T-cell (primary cell): ENCODE results near the gene ARHGEF28. TPM values are rescaled to one million over a fixed set of nuclear protein-coding genes. Genes with fewer than 3 reads are reported as not detected.
A peak's percentile ranks its signal among the peaks of the same experiment; 100 is the strongest.

Experiments used
- ATAC-seq, 4 experiments: fragments of 200-7000 bp in 3 of 4; fragments of 150-1000 bp in 1 of 4; cut with Tn5 transposase; replicated peaks in 1 of 4; 1 replicate in 3 of 4; 2 replicates in 1 of 4; pipeline ENCODE4 v1.10.0; 2021; ENCODE audit warnings: moderate library complexity in 3 of 4, mild to moderate bottlenecking in 2 of 4, moderate number of reproducible peaks in 1 of 4
- CTCF ChIA-PET, 2 donors: fragments of 300-600 bp; sonication (Branson Sonifier 250); formaldehyde crosslinking; loops; one replicate each; lab custom pipeline; 2022; ENCODE audit warnings: antibody characterized with exemption in 2 of 2; lab: Charles Lee
- POLR2A ChIA-PET, 2 donors: fragments of 300-600 bp; sonication (Branson Sonifier 250); formaldehyde crosslinking; loops; one replicate each; lab custom pipeline; 2022; ENCODE audit warnings: antibody characterized with exemption in 2 of 2; lab: Charles Lee
- DNase-seq, 35 experiments: peaks; one replicate each; pipeline versions ENCODE4 v3.0.0 to v3.0.0-alpha.2; 2013 to 2023
- H3K27ac ChIP-seq: one replicate; pipeline ENCODE4 v1.5.1; 2013; ENCODE audit warnings: low read length
- H3K27me3 ChIP-seq, 2 experiments: replicated peaks in 1 of 2; 1 replicate in 1 of 2; 2 replicates in 1 of 2; pipeline versions ENCODE4 v1.6.1 to v1.7.0; 2013; ENCODE audit warnings: low read length in 1 of 2, mixed read lengths in 1 of 2; ENCODE audit not compliant: control insufficient read depth in 2 of 2, insufficient read depth in 2 of 2; ENCODE audit errors: extremely low read depth in 1 of 2
- H3K36me3 ChIP-seq, 2 donors: 1 replicate in 1 of 2; 2 replicates in 1 of 2; pipeline versions ENCODE4 v1.6.1 to v1.7.0; 2013; ENCODE audit warnings: low read length in 1 of 2; ENCODE audit not compliant: control insufficient read depth in 2 of 2, insufficient read depth in 1 of 2; ENCODE audit errors: extremely low read depth in 1 of 2
- H3K4me1 ChIP-seq, 2 experiments: 1 replicate in 1 of 2; 2 replicates in 1 of 2; pipeline versions ENCODE4 v1.6.1 to v1.7.0; 2013; ENCODE audit warnings: low read length in 2 of 2, mixed read lengths in 1 of 2; ENCODE audit not compliant: insufficient read depth in 2 of 2, control insufficient read depth in 1 of 2; ENCODE audit errors: extremely low read depth in 1 of 2
- H3K4me3 ChIP-seq, 2 donors: 1 replicate in 1 of 2; 2 replicates in 1 of 2; pipeline versions ENCODE4 v1.5.1 to v1.7.0; 2013; ENCODE audit warnings: mild to moderate bottlenecking in 2 of 2, low read length in 1 of 2, moderate library complexity in 1 of 2; ENCODE audit not compliant: control insufficient read depth in 1 of 2; ENCODE audit errors: extremely low read depth in 1 of 2
- H3K9me3 ChIP-seq: 2 replicates; pipeline ENCODE4 v1.7.0; 2013
- H3K27ac Mint-ChIP-seq, 2 donors: one replicate each; pipeline ENCODE4 v1.8.0; 2020 to 2021; ENCODE audit warnings: mild to moderate bottlenecking in 2 of 2, mixed read lengths in 2 of 2
- H3K27me3 Mint-ChIP-seq, 2 donors: one replicate each; pipeline ENCODE4 v1.8.0; 2021 to 2022; ENCODE audit warnings: mixed read lengths in 2 of 2
- H3K36me3 Mint-ChIP-seq: one replicate; pipeline ENCODE4 v1.8.0; 2021; ENCODE audit warnings: mixed read lengths
- H3K4me1 Mint-ChIP-seq, 3 donors: one replicate each; pipeline ENCODE4 v1.8.0; 2020 to 2022; ENCODE audit warnings: mixed read lengths in 3 of 3, mild to moderate bottlenecking in 1 of 3
- H3K4me3 Mint-ChIP-seq, 3 donors: one replicate each; pipeline ENCODE4 v1.8.0; 2020 to 2022; ENCODE audit warnings: mild to moderate bottlenecking in 3 of 3, mixed read lengths in 3 of 3, moderate library complexity in 3 of 3
- H3K9me3 Mint-ChIP-seq, 3 donors: one replicate each; pipeline ENCODE4 v1.8.0; 2020 to 2022; ENCODE audit warnings: mixed read lengths in 3 of 3
- WGBS: methylation state at CpG from one replicate; pipeline ENCODE4 v1.1.5; 2013; ENCODE audit warnings: missing lambda C conversion rate; ENCODE audit not compliant: insufficient coverage; 5-methylcytosine and 5-hydroxymethylcytosine counted together
- total RNA-seq, 35 experiments: library from RNA in 6 of 35; stranded (reverse) in 6 of 35; fragments of 120-200 nt in 1 of 35; gene quantifications; one replicate each; pipeline versions ENCODE4 v1.2.1 to v1.2.4 and lab custom pipeline; 2013 to 2026

The ARHGEF28 gene
- total RNA-seq, 5 donors from 2014 or later (not counting 1 experiment from before 2014, with no cell fraction given): 0.05 to 0.73 (median 0.36) TPM

DNA sequence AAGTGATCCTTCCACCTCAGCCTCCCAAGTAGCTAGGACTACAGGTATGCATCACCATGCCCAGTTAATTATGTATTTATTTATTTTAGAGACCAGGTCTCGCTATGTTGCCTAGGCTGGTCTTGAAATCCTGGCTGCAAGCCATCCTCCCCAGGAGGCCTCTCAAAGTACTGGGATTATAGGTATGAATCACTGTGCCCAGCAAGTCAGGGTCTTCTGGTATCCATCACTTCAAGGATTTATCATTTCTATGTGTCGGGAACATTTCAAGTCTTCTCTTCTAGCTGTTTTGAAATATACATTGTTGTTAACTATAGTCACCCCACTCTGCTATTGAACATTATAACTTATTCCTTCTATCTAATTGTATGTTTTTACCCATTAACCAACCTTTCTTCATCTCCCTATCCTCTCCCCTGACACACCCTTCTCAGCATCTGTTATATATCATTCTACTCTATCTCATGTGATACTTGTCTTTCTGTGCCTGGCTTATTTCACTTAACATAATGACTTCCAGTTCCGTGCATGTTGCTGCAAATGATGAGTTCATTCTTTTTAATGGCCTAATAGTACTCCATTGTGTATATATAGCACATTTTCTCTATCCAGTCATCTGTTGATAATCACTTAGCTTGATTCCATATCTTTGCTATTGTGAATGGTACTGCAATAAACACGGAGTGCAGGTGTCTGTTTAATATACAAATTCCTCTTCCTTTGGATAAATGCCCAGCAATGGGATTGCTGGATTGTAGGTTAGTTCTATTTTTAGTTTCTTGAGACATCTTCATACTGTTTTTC lies 34.1 kb upstream of the ARHGEF28 start:
- H3K9me3 Mint-ChIP-seq: no peaks in the 10 kb centered on the region
- no peaks in the 10 kb centered on the region for H3K4me1 ChIP-seq
- H3K27me3 ChIP-seq: no peaks in the 10 kb centered on the region
- ATAC-seq (no peak), DNase-seq (no peak)
- H3K36me3 Mint-ChIP-seq: no peaks in the 10 kb centered on the region
- H3K4me1 Mint-ChIP-seq: no peaks in the 10 kb centered on the region
- ChIA-PET POLR2A (interaction anchor here in 1 of 2 donors (0.6 kb wide), 1 partner anchor 93 kb away, joined by 3 read pairs; no protein-coding TSS in a partner anchor), CTCF (interaction anchor here (0.6 to 5.1 kb wide), 13 partner anchors 11 to 1061 kb away, joined by 3 to 47 read pairs (median 4); no protein-coding TSS in a partner anchor)
- H3K9me3 ChIP-seq: no peaks in the 10 kb centered on the region
- H3K4me3 ChIP-seq: no peak overlapping the region
- H3K27ac ChIP-seq: no peak overlapping the region
- no peak overlapping the region for H3K27ac Mint-ChIP-seq
- no peaks in the 10 kb centered on the region for H3K27me3 Mint-ChIP-seq
- H3K36me3 ChIP-seq: no peaks in the 10 kb centered on the region
- no CpG with 5 or more reads among the region's 4 CpGs for WGBS
- no peak overlapping the region for H3K4me3 Mint-ChIP-seq

DNA sequence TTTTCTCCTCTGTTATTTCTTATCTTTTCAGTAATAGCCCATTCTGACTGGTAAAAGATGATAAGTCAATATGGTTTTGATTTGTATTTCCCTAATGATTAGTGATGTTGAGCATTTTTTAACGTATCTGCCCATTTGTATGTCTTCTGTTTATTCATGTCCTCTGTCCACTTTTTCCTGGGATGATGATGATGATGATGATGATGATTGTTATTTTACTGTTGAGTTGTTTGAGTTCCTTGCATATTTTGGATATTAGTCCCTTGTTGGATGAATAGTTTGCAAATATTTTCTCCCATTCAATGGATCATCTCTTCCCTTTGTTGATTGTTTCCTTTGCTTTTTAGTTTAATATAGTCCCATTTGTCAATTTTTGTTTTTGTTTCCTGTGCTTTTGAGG lies 33.4 kb upstream of the ARHGEF28 start:
- Histone ChIP-seq H3K9me3 (no peaks in the 10 kb centered on the region), H3K27ac (no peak overlapping the region), H3K36me3 (no peaks in the 10 kb centered on the region), H3K4me3 (no peak overlapping the region), H3K4me1 (no peaks in the 10 kb centered on the region), H3K27me3 (no peaks in the 10 kb centered on the region)
- Mint-ChIP-seq H3K4me3 (no peak overlapping the region), H3K4me1 (no peaks in the 10 kb centered on the region), H3K27ac (no peak overlapping the region), H3K27me3 (no peaks in the 10 kb centered on the region), H3K36me3 (no peaks in the 10 kb centered on the region), H3K9me3 (no peaks in the 10 kb centered on the region)
- CTCF ChIA-PET: interaction anchor here (0.7 to 5.1 kb wide), 3 partner anchors 200 to 967 kb away, joined by 3 to 47 read pairs (median 28); no protein-coding TSS in a partner anchor
- POLR2A ChIA-PET: no interaction called here
- DNase-seq (no peak), ATAC-seq (no peak)
- WGBS: 83% methylated on average over 1 of the region's 1 CpG

DNA sequence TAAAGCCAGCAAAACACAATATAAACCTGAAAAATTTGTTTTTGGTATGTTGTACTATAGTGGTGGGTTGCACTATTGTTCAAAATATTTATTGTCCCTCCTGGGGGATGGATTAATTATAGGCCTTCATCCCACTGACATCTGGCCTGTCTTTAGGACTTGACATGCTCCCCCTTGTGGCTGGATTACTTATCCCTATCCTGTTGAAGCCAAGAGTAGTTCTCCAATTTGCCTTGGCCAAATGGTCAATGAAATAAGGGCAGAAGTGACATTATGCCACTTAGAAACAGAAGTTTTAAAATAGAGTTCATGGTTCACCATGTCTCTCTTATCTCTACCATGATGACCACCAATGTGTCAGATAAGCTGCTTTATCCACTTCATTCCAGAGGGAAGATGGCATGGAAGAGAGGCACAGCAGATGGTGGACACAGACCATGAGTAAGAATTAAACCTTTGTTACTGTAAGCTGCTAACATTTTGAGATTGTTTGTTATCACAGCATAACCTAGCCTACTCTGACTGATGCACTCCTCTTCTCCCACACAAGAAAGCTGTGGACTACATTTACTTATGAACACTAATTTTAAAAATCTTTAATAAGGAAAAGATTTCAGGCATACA lies 29.2 kb upstream of the ARHGEF28 start:
- POLR2A ChIA-PET: no interaction called here
- no peaks in the 10 kb centered on the region for H3K9me3 ChIP-seq
- H3K27me3 Mint-ChIP-seq: peaks cover 0 to 4% of the 10 kb centered on the region in 2 donors
- H3K36me3 ChIP-seq: no peaks in the 10 kb centered on the region
- H3K9me3 Mint-ChIP-seq: peaks cover 3 to 8% (median 6%) of the 10 kb centered on the region in 3 donors
- no peaks in the 10 kb centered on the region for H3K36me3 Mint-ChIP-seq
- CTCF ChIA-PET: interaction anchor here (0.5 to 1.5 kb wide), 5 partner anchors 93 to 1524 kb away, joined by 3 to 7 read pairs (median 5); no protein-coding TSS in a partner anchor
- H3K4me1 Mint-ChIP-seq: no peaks in the 10 kb centered on the region
- H3K27ac ChIP-seq: no peak overlapping the region
- no peak overlapping the region for H3K27ac Mint-ChIP-seq
- no peaks in the 10 kb centered on the region for H3K27me3 ChIP-seq
- H3K4me1 ChIP-seq: no peaks in the 10 kb centered on the region
- no peak overlapping the region for H3K4me3 Mint-ChIP-seq
- H3K4me3 ChIP-seq: no peak overlapping the region
- DNase-seq (peak in 3 of 35 experiments; percentile 2 to 30 (median 7)), ATAC-seq (no peak)

DNA sequence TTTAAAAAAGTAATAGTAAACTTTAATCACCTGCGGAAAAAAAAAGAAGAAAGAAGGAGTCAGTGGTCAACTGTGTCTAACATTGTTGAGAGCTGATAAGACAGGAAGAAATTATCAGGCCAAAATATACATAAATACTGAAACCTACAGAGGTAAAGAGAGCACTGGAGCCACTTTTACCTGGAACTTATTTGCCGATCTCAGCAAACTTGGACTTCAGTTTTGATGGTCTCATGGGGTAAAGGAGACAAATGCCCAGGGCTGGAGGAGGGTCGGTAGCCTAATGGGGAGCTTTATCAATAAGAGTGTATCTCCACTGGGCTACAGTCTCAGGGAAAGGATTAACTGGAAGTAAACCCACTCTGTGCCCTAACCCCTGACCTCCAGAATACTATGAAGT lies 26.6 kb upstream of the ARHGEF28 start:
- Mint-ChIP-seq H3K4me3 (no peak overlapping the region), H3K27me3 (peaks cover 0 to 4% of the 10 kb centered on the region in 2 donors), H3K36me3 (no peaks in the 10 kb centered on the region), H3K9me3 (peaks cover 4 to 12% (median 7%) of the 10 kb centered on the region in 3 donors), H3K27ac (no peak overlapping the region), H3K4me1 (peaks cover 0 to 3% (median 0%) of the 10 kb centered on the region in 3 donors)
- H3K4me3 ChIP-seq: no peak overlapping the region
- H3K27me3 ChIP-seq: no peaks in the 10 kb centered on the region
- WGBS: no CpG with 5 or more reads among the region's 3 CpGs
- H3K9me3 ChIP-seq: no peaks in the 10 kb centered on the region
- POLR2A ChIA-PET: no interaction called here
- H3K27ac ChIP-seq: no peak overlapping the region
- CTCF ChIA-PET: interaction anchor here in 1 of 2 donors (1.6 kb wide), 1 partner anchor 8 kb away, joined by 4 read pairs; no protein-coding TSS in a partner anchor
- H3K4me1 ChIP-seq: no peaks in the 10 kb centered on the region
- H3K36me3 ChIP-seq: no peaks in the 10 kb centered on the region
- ATAC-seq (no peak), DNase-seq (no peak)

DNA sequence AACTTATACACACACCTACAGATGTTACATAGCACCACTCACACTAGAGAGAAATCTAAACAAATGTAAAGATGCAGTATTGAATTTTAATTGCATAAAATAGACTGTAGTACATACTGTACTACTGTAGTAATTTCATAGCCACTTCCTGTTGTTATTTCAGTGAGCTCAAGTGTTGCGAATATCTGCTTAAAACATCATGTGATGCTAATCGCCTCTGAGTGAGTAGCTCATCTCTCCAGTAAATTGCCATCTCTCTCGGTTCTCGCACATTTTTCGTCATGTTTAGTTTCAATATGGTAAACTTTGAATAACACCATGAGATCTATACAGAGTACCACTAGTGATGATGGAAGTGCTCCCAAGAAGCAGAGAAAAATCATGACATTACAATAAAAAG lies 22.0 kb upstream of the ARHGEF28 start:
- Histone ChIP-seq H3K9me3 (no peaks in the 10 kb centered on the region), H3K27me3 (peaks cover 0 to 5% of the 10 kb centered on the region in 2 experiments), H3K4me1 (no peaks in the 10 kb centered on the region), H3K27ac (no peak overlapping the region), H3K4me3 (no peak overlapping the region), H3K36me3 (no peaks in the 10 kb centered on the region)
- CTCF ChIA-PET: no interaction called here
- H3K36me3 Mint-ChIP-seq: no peaks in the 10 kb centered on the region
- ATAC-seq: no peak
- DNase-seq: no peak
- POLR2A ChIA-PET: no interaction called here
- peaks cover 4 to 12% (median 7%) of the 10 kb centered on the region in 3 donors for H3K9me3 Mint-ChIP-seq
- peaks cover 0 to 3% (median 0%) of the 10 kb centered on the region in 3 donors for H3K4me1 Mint-ChIP-seq
- H3K27me3 Mint-ChIP-seq: peaks cover 0 to 4% of the 10 kb centered on the region in 2 donors
- WGBS: 60% methylated on average over 1 of the region's 5 CpGs
- no peak overlapping the region for H3K27ac Mint-ChIP-seq
- H3K4me3 Mint-ChIP-seq: no peak overlapping the region

DNA sequence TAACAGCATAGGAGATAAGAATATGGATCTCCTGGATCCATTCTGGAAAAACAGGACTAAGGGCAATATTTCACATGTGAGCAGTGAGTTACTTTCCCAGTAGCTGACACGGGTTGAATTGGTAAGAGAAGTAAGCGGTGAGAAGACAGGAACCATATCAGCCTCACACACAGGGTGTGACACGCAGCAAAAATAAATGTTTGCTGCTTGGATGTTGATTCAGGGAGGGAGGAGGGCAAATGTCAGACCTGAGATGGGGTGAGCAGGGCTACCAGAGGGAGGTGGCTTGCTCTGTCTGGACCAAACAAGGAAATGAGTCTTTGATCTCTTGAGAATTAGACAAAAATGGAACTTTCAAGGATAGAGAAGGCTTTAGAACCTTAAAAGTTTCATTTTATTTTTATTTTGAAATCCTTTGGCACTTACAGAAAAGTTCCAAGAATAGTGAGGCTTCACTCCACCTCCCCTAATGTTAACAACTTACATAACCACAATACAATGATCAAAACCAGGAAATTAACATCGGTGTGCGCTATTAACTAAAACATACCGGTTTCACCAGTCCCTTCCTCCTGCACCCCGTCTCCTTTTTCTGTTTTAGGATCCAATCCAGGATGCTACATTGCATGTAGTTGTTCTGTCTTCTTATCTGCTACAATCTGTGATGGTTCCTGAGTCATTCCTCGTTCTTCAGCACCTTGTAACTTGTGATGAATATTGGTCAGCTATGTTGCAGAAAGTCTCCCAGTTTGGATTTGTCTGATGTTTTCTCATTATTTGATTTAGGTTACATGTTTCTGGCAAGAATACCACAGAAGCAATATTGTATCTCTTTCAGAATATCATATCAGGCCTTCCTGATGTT lies 20.5 kb upstream of the ARHGEF28 start:
- Histone ChIP-seq H3K27me3 (peaks cover 0 to 5% of the 10 kb centered on the region in 2 experiments), H3K9me3 (no peaks in the 10 kb centered on the region), H3K4me1 (no peaks in the 10 kb centered on the region), H3K27ac (no peak overlapping the region), H3K4me3 (no peak overlapping the region), H3K36me3 (no peaks in the 10 kb centered on the region)
- ChIA-PET POLR2A (no interaction called here), CTCF (no interaction called here)
- WGBS: 95% methylated on average over 3 of the region's 8 CpGs
- no peaks in the 10 kb centered on the region for H3K36me3 Mint-ChIP-seq
- no peak for DNase-seq
- no peak for ATAC-seq
- H3K4me3 Mint-ChIP-seq: no peak overlapping the region
- H3K9me3 Mint-ChIP-seq: peaks cover 4 to 12% (median 7%) of the 10 kb centered on the region in 3 donors
- H3K27me3 Mint-ChIP-seq: peaks cover 6 to 10% of the 10 kb centered on the region in 2 donors
- peaks cover 0 to 3% (median 0%) of the 10 kb centered on the region in 3 donors for H3K4me1 Mint-ChIP-seq
- H3K27ac Mint-ChIP-seq: no peak overlapping the region
